Esophagus muscularis mucosa (tissue), 4 donors: ENCODE measurements around the gene LINC00237. TPM values are rescaled to one million over a fixed set of nuclear protein-coding genes. Genes with fewer than 3 reads are reported as not detected.

ENCODE experiments used
- DNase-seq: peaks from one replicate; pipeline ENCODE4 v3.0.0-alpha.2; 2017; ENCODE audit errors: extremely low spot score
- H3K27ac ChIP-seq, 4 donors: fragments of 200-600 bp; sonication (generic); replicated peaks in 1 of 4; 1 replicate in 3 of 4; 2 replicates in 1 of 4; pipeline ENCODE4 v1.5.1; 2016 to 2019; ENCODE audit warnings: mild to moderate bottlenecking in 1 of 4
- H3K27me3 ChIP-seq, 4 donors: fragments of 200-600 bp; sonication (generic); one replicate each; pipeline versions ENCODE4 v1.5.1 to v1.6.0; 2016 to 2019
- H3K36me3 ChIP-seq, 4 donors: fragments of 200-600 bp; sonication (generic); one replicate each; pipeline ENCODE4 v1.5.1; 2016 to 2019
- H3K4me1 ChIP-seq, 4 donors: fragments of 200-600 bp; sonication (generic); one replicate each; pipeline ENCODE4 v1.5.1; 2016 to 2019
- H3K4me3 ChIP-seq, 4 donors: fragments of 200-600 bp; sonication (generic); 1 replicate in 2 of 4; 2 replicates in 2 of 4; pipeline ENCODE4 v1.5.1; 2016 to 2019; ENCODE audit warnings: mild to moderate bottlenecking in 4 of 4, moderate library complexity in 1 of 4
- H3K9me3 ChIP-seq, 4 donors: fragments of 200-600 bp; sonication (generic); 1 replicate in 3 of 4; 2 replicates in 1 of 4; pipeline ENCODE4 v1.5.1; 2016 to 2019
- CTCF ChIP-seq, 3 experiments: fragments of 200-600 bp in 2 of 3; fragments of 450-650 bp in 1 of 3; sonication (generic) in 2 of 3; IDR thresholded peaks; one replicate each; pipeline ENCODE4 v1.5.1; 2017 to 2019; ENCODE audit warnings: antibody characterized with exemption in 3 of 3, mild to moderate bottlenecking in 2 of 3, moderate library complexity in 1 of 3
- EP300 ChIP-seq: sonication (generic); formaldehyde crosslinking; IDR thresholded peaks from one replicate; pipeline ENCODE4 v1.6.1; 2017; ENCODE audit warnings: antibody characterized with exemption
- POLR2A ChIP-seq: fragments of 450-650 bp; IDR thresholded peaks from one replicate; pipeline ENCODE4 v1.6.1; 2017; ENCODE audit warnings: antibody characterized with exemption, moderate library complexity, mild to moderate bottlenecking, low read depth
- POLR2AphosphoS5 ChIP-seq, 2 donors: sonication (generic); formaldehyde crosslinking; IDR thresholded peaks; one replicate each; pipeline ENCODE4 v1.6.1; 2017; ENCODE audit warnings: antibody characterized with exemption in 2 of 2
- WGBS: methylation state at CpG from one replicate; pipeline ENCODE4 v1.1.5; 2018; 5-methylcytosine and 5-hydroxymethylcytosine counted together
- intact Hi-C: fragments of 100-400 bp; cut with DNase I; formaldehyde crosslinking; loops from one replicate; pipeline ENCODE4 v1.15.1; 2023
- total RNA-seq, 4 donors: library from RNA; depleted of rRNA; stranded (reverse); fragments of >200 nt; gene quantifications; one replicate each; pipeline versions ENCODE4 v1.1.0 to v1.2.1, GENCODE V29; 2016

The LINC00237 gene
- total RNA-seq, 4 donors from 2014 or later: not detected

- Histone ChIP-seq H3K27ac (no peak overlapping the region), H3K36me3 (no peaks in the 10 kb centered on the region), H3K27me3 (peaks cover 0 to 5% (median 0%) of the 10 kb centered on the region in 4 donors), H3K9me3 (peaks cover 0 to 4% (median 0%) of the 10 kb centered on the region in 4 donors), H3K4me1 (no peaks in the 10 kb centered on the region), H3K4me3 (no peak overlapping the region)
- intact Hi-C loops: no loop called here
- 89% methylated on average over 7 of the region's 7 CpGs for WGBS
- no peak for TF ChIP-seq POLR2AphosphoS5 (IDR thresholded peaks at IDR 0.05)
- no peak for TF ChIP-seq EP300
- no peak for TF ChIP-seq POLR2A
- no peak for TF ChIP-seq CTCF (IDR thresholded peaks at IDR 0.05)
- DNase-seq: no peak
Measured at GRCh38 chr20:21063276-21063675, 42.9 kb downstream of the LINC00237 start.

- intact Hi-C loops: no loop called here
- Histone ChIP-seq H3K9me3 (no peaks in the 10 kb centered on the region), H3K4me3 (no peak overlapping the region), H3K27me3 (peaks cover 0 to 26% (median 0%) of the 10 kb centered on the region in 4 donors), H3K36me3 (no peaks in the 10 kb centered on the region), H3K4me1 (no peaks in the 10 kb centered on the region), H3K27ac (no peak overlapping the region)
- 18% methylated on average over 10 of the region's 10 CpGs for WGBS
- TF ChIP-seq POLR2AphosphoS5 (IDR thresholded peaks at IDR 0.05): no peak
- TF ChIP-seq EP300: no peak
- peak; percentile 83 for DNase-seq
Measured at GRCh38 chr20:21053002-21053762, 53.0 kb downstream of the LINC00237 start.

- WGBS: 83% methylated on average over 4 of the region's 6 CpGs
- DNase-seq: no peak
- Histone ChIP-seq H3K4me1 (no peaks in the 10 kb centered on the region), H3K27me3 (peaks cover 0 to 26% (median 0%) of the 10 kb centered on the region in 4 donors), H3K36me3 (no peaks in the 10 kb centered on the region), H3K27ac (no peak overlapping the region), H3K4me3 (no peak overlapping the region), H3K9me3 (no peaks in the 10 kb centered on the region)
- TF ChIP-seq EP300 (no peak), POLR2AphosphoS5 (IDR thresholded peaks at IDR 0.05) (no peak), CTCF (IDR thresholded peaks at IDR 0.05) (no peak), POLR2A (no peak)
- intact Hi-C loops: no loop called here
Measured at GRCh38 chr20:21052686-21053001, 53.5 kb downstream of the LINC00237 start.

GRCh38 chr20:21052241-21052640 lies 53.9 kb downstream of the LINC00237 start:
- intact Hi-C loops: no loop called here
- WGBS: 100% methylated on average over 3 of the region's 5 CpGs
- H3K9me3 ChIP-seq: no peaks in the 10 kb centered on the region
- no peak overlapping the region for H3K27ac ChIP-seq
- H3K4me1 ChIP-seq: no peaks in the 10 kb centered on the region
- H3K4me3 ChIP-seq: no peak overlapping the region
- TF ChIP-seq POLR2A (no peak), EP300 (no peak), POLR2AphosphoS5 (IDR thresholded peaks at IDR 0.05) (no peak), CTCF (IDR thresholded peaks at IDR 0.05) (no peak)
- no peaks in the 10 kb centered on the region for H3K36me3 ChIP-seq
- DNase-seq: peak; percentile 91
- peaks cover 0 to 30% (median 0%) of the 10 kb centered on the region in 4 donors for H3K27me3 ChIP-seq

GRCh38 chr20:21050710-21051109 lies 55.4 kb downstream of the LINC00237 start:
- peak; percentile 82 for DNase-seq
- H3K27ac ChIP-seq: no peak overlapping the region
- H3K4me3 ChIP-seq: no peak overlapping the region
- intact Hi-C loops: no loop called here
- H3K9me3 ChIP-seq: no peaks in the 10 kb centered on the region
- no peaks in the 10 kb centered on the region for H3K4me1 ChIP-seq
- 83% methylated on average over 3 of the region's 3 CpGs for WGBS
- H3K27me3 ChIP-seq: peaks cover 0 to 44% (median 0%) of the 10 kb centered on the region in 4 donors
- H3K36me3 ChIP-seq: no peaks in the 10 kb centered on the region
- TF ChIP-seq POLR2A (no peak), EP300 (no peak), POLR2AphosphoS5 (IDR thresholded peaks at IDR 0.05) (no peak), CTCF (IDR thresholded peaks at IDR 0.05) (no peak)
